Nephron progenitor cell (in vitro differentiated cells): Measurements from ENCODE around the gene NEUROD6.

Experiments used
- DNase-seq: peaks from one replicate; pipeline ENCODE4 v3.0.0; 2021
- H3K27ac Mint-ChIP-seq: 2 replicates; pipeline ENCODE4 v1.8.0; 2021; ENCODE audit warnings: mild to moderate bottlenecking, moderate library complexity, mixed read lengths
- H3K27me3 Mint-ChIP-seq: 2 replicates; pipeline ENCODE4 v1.8.0; 2021; ENCODE audit warnings: mild to moderate bottlenecking, low read depth, mixed read lengths; ENCODE audit not compliant: poor library complexity
- H3K36me3 Mint-ChIP-seq: 2 replicates; pipeline ENCODE4 v1.8.0; 2021; ENCODE audit warnings: low read depth, mixed read lengths
- H3K4me1 Mint-ChIP-seq: 2 replicates; pipeline ENCODE4 v1.8.0; 2021; ENCODE audit warnings: mixed read lengths
- H3K4me3 Mint-ChIP-seq: 2 replicates; pipeline ENCODE4 v1.8.0; 2021; ENCODE audit warnings: mild to moderate bottlenecking, moderate library complexity, mixed read lengths
- H3K9me3 Mint-ChIP-seq: 2 replicates; pipeline ENCODE4 v1.8.0; 2021; ENCODE audit warnings: mild to moderate bottlenecking, moderate library complexity, mixed read lengths
- CTCF ChIP-seq: fragments of 200-600 bp; sonication (generic); IDR thresholded peaks from 2 replicates; pipeline ENCODE4 v1.5.0; 2021; ENCODE audit warnings: antibody characterized with exemption

The NEUROD6 gene

GRCh38 chr7:31337002-31337565 is 3.4 kb downstream of the NEUROD6 start:
- Mint-ChIP-seq H3K27ac (no peak overlapping the region), H3K27me3 (peaks cover 75% of the 10 kb centered on the region), H3K4me3 (peak overlapping the region; percentile 61), H3K36me3 (no peaks in the 10 kb centered on the region), H3K4me1 (peaks cover 17% of the 10 kb centered on the region), H3K9me3 (no peaks in the 10 kb centered on the region)
- TF ChIP-seq CTCF: no peak
- no peak for DNase-seq

- H3K4me3 Mint-ChIP-seq: peak overlapping the region; percentile 68
- DNase-seq: peak; percentile 34
Measured at GRCh38 chr7:31336202-31337001, 4.1 kb downstream of the NEUROD6 start.

DNA sequence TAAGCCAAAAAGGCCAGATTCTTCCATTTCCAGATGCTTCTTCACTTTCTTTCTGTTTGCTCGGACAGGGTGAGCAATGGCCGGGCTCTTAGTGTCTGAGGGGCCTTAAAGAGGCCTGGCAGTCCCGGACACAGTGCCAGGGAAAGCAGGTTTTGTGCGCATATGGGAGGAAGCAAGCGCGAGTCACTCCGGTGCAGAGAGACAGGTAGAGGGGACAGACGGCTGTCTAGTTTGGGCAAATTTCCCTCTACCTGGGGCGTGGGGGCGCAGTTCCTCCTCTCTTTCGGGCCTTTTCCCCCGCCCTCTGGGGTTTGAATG is 4.7 kb downstream of the NEUROD6 start:
- Mint-ChIP-seq H3K4me3 (peak overlapping the region; percentile 68), H3K27me3 (peaks cover 85% of the 10 kb centered on the region), H3K27ac (no peak overlapping the region), H3K9me3 (no peaks in the 10 kb centered on the region), H3K36me3 (no peaks in the 10 kb centered on the region), H3K4me1 (peaks cover 8% of the 10 kb centered on the region)
- DNase-seq: no peak
- TF ChIP-seq CTCF: no peak

More at GRCh38 chr7:31336202-31337001, 4.1 kb downstream of the NEUROD6 start:
- Mint-ChIP-seq H3K36me3 (no peaks in the 10 kb centered on the region), H3K27ac (no peak overlapping the region), H3K4me1 (peaks cover 12% of the 10 kb centered on the region), H3K9me3 (no peaks in the 10 kb centered on the region), H3K27me3 (peaks cover 79% of the 10 kb centered on the region)
- TF ChIP-seq CTCF: peak; percentile 10

DNA sequence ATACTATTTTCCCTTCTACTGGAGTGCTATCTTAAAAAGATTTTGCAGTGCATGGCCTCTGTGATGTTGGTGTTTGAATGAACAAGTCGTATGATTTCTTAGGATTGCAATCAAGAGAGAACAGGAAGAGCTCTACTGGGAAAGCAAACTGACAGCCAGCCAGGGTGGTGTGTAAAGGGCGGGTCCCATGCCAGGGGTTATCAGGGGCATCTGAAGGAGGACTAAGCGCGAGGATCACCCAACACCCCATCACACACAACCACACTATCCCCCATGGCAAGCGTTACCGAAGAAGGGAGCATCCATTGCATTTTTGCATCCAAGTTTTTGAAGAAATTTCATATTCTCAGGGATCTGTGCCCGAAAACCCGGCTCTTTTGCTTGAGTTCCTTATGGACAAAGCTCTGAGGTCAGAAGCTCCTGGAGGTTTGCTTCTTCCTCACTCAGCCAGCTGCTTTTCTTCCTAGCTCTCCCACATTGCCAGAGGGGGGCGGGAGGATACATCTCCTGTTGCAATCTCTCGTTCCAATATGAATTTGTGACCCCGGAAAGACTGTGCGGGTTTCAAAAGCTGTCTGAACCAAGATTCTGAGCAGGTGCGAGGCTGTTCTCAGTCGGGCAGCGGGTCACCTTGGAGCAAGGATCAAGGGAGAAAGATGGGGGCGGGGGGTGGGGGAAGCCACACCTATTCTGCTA is 5.2 kb downstream of the NEUROD6 start:
- H3K27me3 Mint-ChIP-seq: peaks cover 84% of the 10 kb centered on the region
- DNase-seq: no peak
- H3K27ac Mint-ChIP-seq: no peak overlapping the region
- no peaks in the 10 kb centered on the region for H3K36me3 Mint-ChIP-seq
- TF ChIP-seq CTCF: no peak
- H3K9me3 Mint-ChIP-seq: no peaks in the 10 kb centered on the region
- H3K4me3 Mint-ChIP-seq: peak overlapping the region; percentile 20
- peaks cover 8% of the 10 kb centered on the region for H3K4me1 Mint-ChIP-seq

DNA sequence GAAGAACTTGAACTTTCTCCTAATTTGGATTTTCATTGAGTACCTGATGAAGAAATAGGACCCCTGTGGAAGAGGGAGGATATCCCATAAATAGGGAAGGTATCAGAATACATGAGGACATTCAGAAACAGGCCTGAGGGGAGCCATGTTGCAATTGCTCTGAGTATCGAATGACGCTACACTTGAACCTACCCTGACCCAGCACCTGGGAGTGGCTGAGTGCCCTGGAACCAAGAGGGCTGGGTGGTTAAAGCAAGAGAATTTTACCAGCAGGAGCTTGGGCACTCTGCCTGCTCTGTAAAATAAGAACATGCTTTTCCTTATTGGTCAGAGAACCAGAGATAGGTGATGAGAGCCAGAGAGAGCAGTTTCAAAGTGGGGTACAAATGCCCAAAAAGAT is 7.2 kb downstream of the NEUROD6 start:
- Mint-ChIP-seq H3K36me3 (no peaks in the 10 kb centered on the region), H3K4me3 (no peak overlapping the region), H3K4me1 (peaks cover 8% of the 10 kb centered on the region), H3K27me3 (peaks cover 67% of the 10 kb centered on the region), H3K9me3 (no peaks in the 10 kb centered on the region), H3K27ac (no peak overlapping the region)
- TF ChIP-seq CTCF: no peak
- no peak for DNase-seq
